Naive B cell (primary cell): ENCODE measurements around the gene TTN. TPM values are rescaled to one million over a fixed set of nuclear protein-coding genes. Genes with fewer than 3 reads are reported as not detected.

ENCODE experiments used
- ATAC-seq, 2 donors: fragments of 150-1000 bp; cut with Tn5 transposase; 2 replicates each; pipeline ENCODE4 v1.10.0; 2021; ENCODE audit warnings: low read depth in 2 of 2, mild to moderate bottlenecking in 2 of 2, moderate library complexity in 2 of 2
- DNase-seq: peaks from one replicate; pipeline ENCODE4 v3.0.0; 2022
- H3K27ac Mint-ChIP-seq, 6 donors: one replicate each; pipeline ENCODE4 v1.8.0; 2020 to 2022; ENCODE audit warnings: mild to moderate bottlenecking in 6 of 6, mixed read lengths in 6 of 6, moderate library complexity in 5 of 6, inconsistent platforms in 2 of 6
- H3K27me3 Mint-ChIP-seq, 3 donors: one replicate each; pipeline ENCODE4 v1.8.0; 2021 to 2022; ENCODE audit warnings: mixed read lengths in 3 of 3, mild to moderate bottlenecking in 1 of 3
- H3K36me3 Mint-ChIP-seq, 2 donors: one replicate each; pipeline ENCODE4 v1.8.0; 2020 to 2022; ENCODE audit warnings: mixed read lengths in 2 of 2, inconsistent platforms in 1 of 2, mild to moderate bottlenecking in 1 of 2
- H3K4me1 Mint-ChIP-seq, 3 donors: one replicate each; pipeline ENCODE4 v1.8.0; 2020 to 2022; ENCODE audit warnings: mixed read lengths in 3 of 3, inconsistent platforms in 1 of 3, mild to moderate bottlenecking in 1 of 3, moderate library complexity in 1 of 3
- H3K4me3 Mint-ChIP-seq, 8 donors: one replicate each; pipeline ENCODE4 v1.8.0; 2020 to 2022; ENCODE audit warnings: mild to moderate bottlenecking in 8 of 8, mixed read lengths in 8 of 8, moderate library complexity in 8 of 8, inconsistent platforms in 2 of 8
- H3K9me3 Mint-ChIP-seq, 7 donors: one replicate each; pipeline ENCODE4 v1.8.0; 2020 to 2022; ENCODE audit warnings: mixed read lengths in 7 of 7, mild to moderate bottlenecking in 5 of 7, inconsistent platforms in 2 of 7, moderate library complexity in 1 of 7
- polyA plus RNA-seq, 6 donors: library from polyadenylated mRNA; unstranded; fragments of 300-500 nt; fragmentation: Illumina TruSeq; gene quantifications; one replicate each; pipeline ENCODE4 v1.2.3, GENCODE V29; 2021; ENCODE audit warnings: low read depth in 6 of 6

The TTN gene
- polyA plus RNA-seq, 6 donors from 2014 or later = 0.51 to 10.1 (median 1.7) TPM

- Mint-ChIP-seq H3K9me3 (no peaks in the 10 kb centered on the region), H3K4me1 (no peaks in the 10 kb centered on the region), H3K4me3 (no peak overlapping the region), H3K27ac (no peak overlapping the region), H3K27me3 (no peaks in the 10 kb centered on the region), H3K36me3 (peaks cover 0 to 42% of the 10 kb centered on the region in 2 donors)
- no peak for ATAC-seq
- no peak for DNase-seq
Measured at GRCh38 chr2:178715366-178715765, 91.9 kb downstream of the TTN start.

GRCh38 chr2:178707476-178707875 lies 99.7 kb downstream of the TTN start:
- Mint-ChIP-seq H3K27ac (no peak overlapping the region), H3K4me1 (no peaks in the 10 kb centered on the region), H3K27me3 (no peaks in the 10 kb centered on the region), H3K9me3 (no peaks in the 10 kb centered on the region), H3K36me3 (peaks cover 0 to 20% of the 10 kb centered on the region in 2 donors), H3K4me3 (no peak overlapping the region)
- no peak for ATAC-seq
- DNase-seq = no peak

- H3K9me3 Mint-ChIP-seq = no peaks in the 10 kb centered on the region
- peaks cover 0 to 4% (median 0%) of the 10 kb centered on the region in 3 donors for H3K4me1 Mint-ChIP-seq
- DNase-seq (no peak), ATAC-seq (no peak)
- H3K27me3 Mint-ChIP-seq = no peaks in the 10 kb centered on the region
- no peak overlapping the region for H3K4me3 Mint-ChIP-seq
- H3K27ac Mint-ChIP-seq = no peak overlapping the region
- peaks cover 0 to 9% of the 10 kb centered on the region in 2 donors for H3K36me3 Mint-ChIP-seq
Measured at GRCh38 chr2:178704876-178705275, 102.3 kb downstream of the TTN start.

- Mint-ChIP-seq H3K9me3 (no peaks in the 10 kb centered on the region), H3K27ac (no peak overlapping the region), H3K4me3 (no peak overlapping the region), H3K27me3 (no peaks in the 10 kb centered on the region), H3K4me1 (peaks cover 0 to 4% (median 0%) of the 10 kb centered on the region in 3 donors), H3K36me3 (peaks cover 0 to 14% of the 10 kb centered on the region in 2 donors)
- ATAC-seq = no peak
- no peak for DNase-seq
Measured at GRCh38 chr2:178702361-178702760, 104.9 kb downstream of the TTN start.

- ATAC-seq = no peak
- peak overlapping the region in 1 of 6 donors; percentile 4 for H3K27ac Mint-ChIP-seq
Measured at GRCh38 chr2:178700922-178701342, 106.3 kb downstream of the TTN start.

GRCh38 chr2:178700136-178700535 lies 107.1 kb downstream of the TTN start:
- Mint-ChIP-seq H3K27me3 (no peaks in the 10 kb centered on the region), H3K9me3 (no peaks in the 10 kb centered on the region)
- no peak for ATAC-seq

More at GRCh38 chr2:178700922-178701342, 106.3 kb downstream of the TTN start:
- Mint-ChIP-seq H3K9me3 (no peaks in the 10 kb centered on the region), H3K4me3 (no peak overlapping the region), H3K27me3 (no peaks in the 10 kb centered on the region), H3K36me3 (peaks cover 0 to 10% of the 10 kb centered on the region in 2 donors), H3K4me1 (peaks cover 0 to 4% (median 0%) of the 10 kb centered on the region in 3 donors)
- DNase-seq = peak; percentile 18

GRCh38 chr2:178692845-178693244 lies 114.4 kb downstream of the TTN start:
- H3K9me3 Mint-ChIP-seq = no peaks in the 10 kb centered on the region
- H3K27me3 Mint-ChIP-seq = no peaks in the 10 kb centered on the region
- no peak overlapping the region for H3K4me3 Mint-ChIP-seq
- DNase-seq (no peak), ATAC-seq (no peak)
- peak overlapping the region in 1 of 6 donors; percentile 57 for H3K27ac Mint-ChIP-seq
- peaks cover 0 to 6% of the 10 kb centered on the region in 2 donors for H3K36me3 Mint-ChIP-seq
- no peaks in the 10 kb centered on the region for H3K4me1 Mint-ChIP-seq

More at GRCh38 chr2:178700136-178700535, 107.1 kb downstream of the TTN start:
- Mint-ChIP-seq H3K27ac (no peak overlapping the region), H3K4me1 (peaks cover 0 to 4% (median 0%) of the 10 kb centered on the region in 3 donors), H3K4me3 (no peak overlapping the region), H3K36me3 (peaks cover 0 to 10% of the 10 kb centered on the region in 2 donors)
- no peak for DNase-seq

GRCh38 chr2:178689808-178690207 lies 117.4 kb downstream of the TTN start:
- H3K36me3 Mint-ChIP-seq = no peaks in the 10 kb centered on the region
- H3K4me1 Mint-ChIP-seq = no peaks in the 10 kb centered on the region
- no peaks in the 10 kb centered on the region for H3K27me3 Mint-ChIP-seq
- no peak for ATAC-seq
- H3K4me3 Mint-ChIP-seq = no peak overlapping the region
- no peak for DNase-seq
- no peak overlapping the region for H3K27ac Mint-ChIP-seq
- no peaks in the 10 kb centered on the region for H3K9me3 Mint-ChIP-seq

- no peaks in the 10 kb centered on the region for H3K27me3 Mint-ChIP-seq
- no peak for ATAC-seq
- H3K27ac Mint-ChIP-seq = peak overlapping the region in 1 of 6 donors; percentile 58
- H3K4me1 Mint-ChIP-seq = no peaks in the 10 kb centered on the region
- no peak for DNase-seq
- no peak overlapping the region for H3K4me3 Mint-ChIP-seq
- peaks cover 11 to 17% of the 10 kb centered on the region in 2 donors for H3K36me3 Mint-ChIP-seq
- peaks cover 0 to 4% (median 0%) of the 10 kb centered on the region in 7 donors for H3K9me3 Mint-ChIP-seq
Measured at GRCh38 chr2:178683877-178684276, 123.3 kb downstream of the TTN start.

GRCh38 chr2:178681081-178681480 lies 126.1 kb downstream of the TTN start:
- ATAC-seq = no peak
- peaks cover 17 to 21% of the 10 kb centered on the region in 2 donors for H3K36me3 Mint-ChIP-seq
- peaks cover 7 to 9% (median 9%) of the 10 kb centered on the region in 3 donors for H3K4me1 Mint-ChIP-seq
- no peak for DNase-seq
- no peak overlapping the region for H3K4me3 Mint-ChIP-seq
- no peaks in the 10 kb centered on the region for H3K27me3 Mint-ChIP-seq
- peaks cover 3 to 10% (median 8%) of the 10 kb centered on the region in 7 donors for H3K9me3 Mint-ChIP-seq
- no peak overlapping the region for H3K27ac Mint-ChIP-seq

GRCh38 chr2:178679891-178680290 lies 127.3 kb downstream of the TTN start:
- Mint-ChIP-seq H3K27me3 (no peaks in the 10 kb centered on the region), H3K36me3 (peaks cover 17 to 21% of the 10 kb centered on the region in 2 donors), H3K27ac (peak overlapping the region in 1 of 6 donors; percentile 69), H3K9me3 (peaks cover 3 to 10% (median 8%) of the 10 kb centered on the region in 7 donors), H3K4me1 (peaks cover 7 to 9% (median 9%) of the 10 kb centered on the region in 3 donors), H3K4me3 (no peak overlapping the region)
- ATAC-seq = no peak
- no peak for DNase-seq

GRCh38 chr2:178677599-178677998 lies 129.6 kb downstream of the TTN start:
- Mint-ChIP-seq H3K4me3 (peak overlapping the region in 1 of 8 donors; percentile 6), H3K27me3 (no peaks in the 10 kb centered on the region), H3K36me3 (peaks cover 12 to 19% of the 10 kb centered on the region in 2 donors), H3K4me1 (peaks cover 7 to 9% (median 9%) of the 10 kb centered on the region in 3 donors), H3K9me3 (peaks cover 3 to 10% (median 8%) of the 10 kb centered on the region in 7 donors), H3K27ac (peak overlapping the region in 4 of 6 donors; percentile 48 to 89 (median 78))
- peak in 1 of 2 donors; percentile 37 for ATAC-seq
- no peak for DNase-seq

GRCh38 chr2:178676046-178676445 lies 131.2 kb downstream of the TTN start:
- Mint-ChIP-seq H3K4me3 (no peak overlapping the region), H3K27ac (peak overlapping the region in 1 of 6 donors; percentile 33), H3K36me3 (peaks cover 7 to 24% of the 10 kb centered on the region in 2 donors), H3K4me1 (peaks cover 7 to 9% (median 9%) of the 10 kb centered on the region in 3 donors), H3K9me3 (peaks cover 3 to 10% (median 8%) of the 10 kb centered on the region in 7 donors), H3K27me3 (no peaks in the 10 kb centered on the region)
- DNase-seq = no peak
- ATAC-seq = no peak

- ATAC-seq = no peak
- peaks cover 3 to 10% (median 5%) of the 10 kb centered on the region in 7 donors for H3K9me3 Mint-ChIP-seq
- no peak overlapping the region for H3K27ac Mint-ChIP-seq
Measured at GRCh38 chr2:178674122-178674521, 133.1 kb downstream of the TTN start.

More at GRCh38 chr2:178674122-178674521, 133.1 kb downstream of the TTN start:
- Mint-ChIP-seq H3K36me3 (peaks cover 0 to 22% of the 10 kb centered on the region in 2 donors), H3K27me3 (no peaks in the 10 kb centered on the region), H3K4me3 (no peak overlapping the region), H3K4me1 (peaks cover 7 to 9% (median 9%) of the 10 kb centered on the region in 3 donors)
- DNase-seq = no peak
